SU-DHL-6 (cell line): ENCODE measurements around the gene ACSL3.

Source experiments
- H2AFZ ChIP-seq: fragments of 200-600 bp; sonication (generic); 2 replicates; pipeline ENCODE4 v1.6.1; 2014; ENCODE audit warnings: low read depth, mild to moderate bottlenecking, moderate library complexity, mixed read lengths, antibody characterized with exemption, low read length; ENCODE audit not compliant: severe bottlenecking
- H3F3A ChIP-seq: fragments of 200-600 bp; shearing (Covaris generic); 2 replicates; pipeline ENCODE4 v1.6.0; 2016; ENCODE audit warnings: antibody characterized with exemption, mild to moderate bottlenecking; ENCODE audit not compliant: insufficient read depth
- H3K27ac ChIP-seq: fragments of 200-600 bp; sonication (generic); 2 replicates; pipeline ENCODE4 v1.5.1; 2016; ENCODE audit warnings: low read depth, mild to moderate bottlenecking, low read length, moderate library complexity, mixed read lengths
- H3K27me3 ChIP-seq: fragments of 200-600 bp; sonication (generic), shearing (Covaris generic); 2 replicates; pipeline ENCODE4 v1.6.0; 2014; ENCODE audit warnings: mild to moderate bottlenecking, low read length
- H3K36me3 ChIP-seq: fragments of 200-600 bp; sonication (generic); 2 replicates; pipeline ENCODE4 v1.6.1; 2014; ENCODE audit warnings: mild to moderate bottlenecking, low read length, mixed read lengths
- H3K4me2 ChIP-seq: fragments of 300-600, 200-600 bp; shearing (Covaris generic), sonication (generic); 2 replicates; pipeline ENCODE4 v1.6.0; 2014; ENCODE audit warnings: low read length, low read depth, mild to moderate bottlenecking; ENCODE audit not compliant: poor library complexity, severe bottlenecking
- H3K4me3 ChIP-seq: fragments of 200-600 bp; sonication (generic); 2 replicates; pipeline ENCODE4 v1.5.1; 2014; ENCODE audit warnings: antibody characterized with exemption, low read length, mild to moderate bottlenecking, mixed read lengths; ENCODE audit not compliant: insufficient read depth, poor library complexity, severe bottlenecking
- H3K79me2 ChIP-seq: fragments of 200-600 bp; sonication (generic); 2 replicates; pipeline ENCODE4 v1.6.1; 2014; ENCODE audit warnings: mild to moderate bottlenecking, low read length, moderate library complexity; ENCODE audit not compliant: insufficient read depth
- H3K9ac ChIP-seq: fragments of 200-600 bp; sonication (generic); 2 replicates; pipeline ENCODE4 v1.7.0; 2014; ENCODE audit warnings: mild to moderate bottlenecking, low read length
- H3K9me2 ChIP-seq: fragments of 200-600 bp; sonication (generic); replicated peaks from 2 replicates; pipeline ENCODE4 v1.6.1; 2014; ENCODE audit warnings: low read length; ENCODE audit not compliant: insufficient read depth
- H3K9me3 ChIP-seq: fragments of 200-600 bp; sonication (generic); 2 replicates; pipeline ENCODE4 v1.6.1; 2014; ENCODE audit warnings: low read length, mixed read lengths; ENCODE audit not compliant: insufficient read depth
- H4K20me1 ChIP-seq: fragments of 200-600 bp; sonication (generic); 2 replicates; pipeline ENCODE4 v1.6.1; 2014; ENCODE audit warnings: low read depth, mild to moderate bottlenecking, antibody characterized with exemption, low read length, moderate library complexity, mixed read lengths
- CTCF ChIP-seq: fragments of 200-600 bp; sonication (generic); IDR thresholded peaks from one replicate; pipeline ENCODE4 v1.5.1; 2017; ENCODE audit warnings: antibody characterized with exemption, mild to moderate bottlenecking, low read length, moderate library complexity; ENCODE audit not compliant: insufficient read depth, poor library complexity, severe bottlenecking
- EZH2phosphoT487 ChIP-seq: fragments of 200-600 bp; sonication (generic), shearing (Covaris generic); conservative IDR thresholded peaks from 2 replicates; pipeline ENCODE4 v1.6.1; 2018; ENCODE audit warnings: mild to moderate bottlenecking, antibody characterized with exemption, low read length, moderate library complexity, mixed read lengths

Gene ACSL3

GRCh38 chr2:222939208-222939856 is 78.5 kb downstream of the ACSL3 start:
- TF ChIP-seq EZH2phosphoT487 (no peak), CTCF (peak; percentile 88)
- H3K9me2 ChIP-seq: no peaks in the 10 kb centered on the region
- H3F3A ChIP-seq: peaks cover 3% of the 10 kb centered on the region
- peaks cover 40% of the 10 kb centered on the region for H3K36me3 ChIP-seq
- no peaks in the 10 kb centered on the region for H3K9me3 ChIP-seq
- H3K79me2 ChIP-seq: no peaks in the 10 kb centered on the region
- no peak overlapping the region for H3K4me2 ChIP-seq
- H3K27ac ChIP-seq: no peak overlapping the region
- H3K4me3 ChIP-seq: no peak overlapping the region
- no peak overlapping the region for H3K9ac ChIP-seq
- H2AFZ ChIP-seq: no peak overlapping the region
- H3K27me3 ChIP-seq: no peaks in the 10 kb centered on the region
- H4K20me1 ChIP-seq: no peaks in the 10 kb centered on the region

GRCh38 chr2:222939979-222940378 is 79.1 kb downstream of the ACSL3 start:
- Histone ChIP-seq H3F3A (peaks cover 3% of the 10 kb centered on the region), H2AFZ (no peak overlapping the region), H3K4me2 (no peak overlapping the region), H3K36me3 (peaks cover 34% of the 10 kb centered on the region), H3K9ac (no peak overlapping the region), H3K79me2 (no peaks in the 10 kb centered on the region), H3K4me3 (no peak overlapping the region), H3K27me3 (no peaks in the 10 kb centered on the region), H3K27ac (no peak overlapping the region), H3K9me2 (no peaks in the 10 kb centered on the region), H4K20me1 (no peaks in the 10 kb centered on the region), H3K9me3 (no peaks in the 10 kb centered on the region)
- TF ChIP-seq CTCF: no peak
- no peak for TF ChIP-seq EZH2phosphoT487

- no peak overlapping the region for H3K4me2 ChIP-seq
Measured at GRCh38 chr2:222941510-222942032, 80.7 kb downstream of the ACSL3 start.

More at GRCh38 chr2:222941510-222942032, 80.7 kb downstream of the ACSL3 start:
- H3K27me3 ChIP-seq: no peaks in the 10 kb centered on the region
- H3K4me3 ChIP-seq: no peak overlapping the region
- H3K9ac ChIP-seq: no peak overlapping the region
- H3K9me2 ChIP-seq: no peaks in the 10 kb centered on the region
- no peaks in the 10 kb centered on the region for H3K9me3 ChIP-seq
- TF ChIP-seq CTCF: no peak
- no peak for TF ChIP-seq EZH2phosphoT487
- no peaks in the 10 kb centered on the region for H4K20me1 ChIP-seq
- H3F3A ChIP-seq: peaks cover 3% of the 10 kb centered on the region
- no peak overlapping the region for H3K27ac ChIP-seq
- no peak overlapping the region for H2AFZ ChIP-seq
- no peaks in the 10 kb centered on the region for H3K79me2 ChIP-seq
- peaks cover 25% of the 10 kb centered on the region for H3K36me3 ChIP-seq
